ENCODE results near the gene IGFBP5. TPM values are rescaled to one million over a fixed set of nuclear protein-coding genes. Genes with fewer than 3 reads are reported as not detected.

Gene IGFBP5
- total and polyA plus RNA-seq, 12 donors, result 67.1 to 267 (median 152) TPM

- TF ChIP-seq, protein P1, sequence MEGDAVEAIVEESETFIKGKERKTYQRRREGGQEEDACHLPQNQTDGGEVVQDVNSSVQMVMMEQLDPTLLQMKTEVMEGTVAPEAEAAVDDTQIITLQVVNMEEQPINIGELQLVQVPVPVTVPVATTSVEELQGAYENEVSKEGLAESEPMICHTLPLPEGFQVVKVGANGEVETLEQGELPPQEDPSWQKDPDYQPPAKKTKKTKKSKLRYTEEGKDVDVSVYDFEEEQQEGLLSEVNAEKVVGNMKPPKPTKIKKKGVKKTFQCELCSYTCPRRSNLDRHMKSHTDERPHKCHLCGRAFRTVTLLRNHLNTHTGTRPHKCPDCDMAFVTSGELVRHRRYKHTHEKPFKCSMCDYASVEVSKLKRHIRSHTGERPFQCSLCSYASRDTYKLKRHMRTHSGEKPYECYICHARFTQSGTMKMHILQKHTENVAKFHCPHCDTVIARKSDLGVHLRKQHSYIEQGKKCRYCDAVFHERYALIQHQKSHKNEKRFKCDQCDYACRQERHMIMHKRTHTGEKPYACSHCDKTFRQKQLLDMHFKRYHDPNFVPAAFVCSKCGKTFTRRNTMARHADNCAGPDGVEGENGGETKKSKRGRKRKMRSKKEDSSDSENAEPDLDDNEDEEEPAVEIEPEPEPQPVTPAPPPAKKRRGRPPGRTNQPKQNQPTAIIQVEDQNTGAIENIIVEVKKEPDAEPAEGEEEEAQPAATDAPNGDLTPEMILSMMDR (IDR thresholded peaks at IDR 0.05), result no peak
- no peak overlapping the region for H3K4me3 ChIP-seq
- peaks cover 0 to 4% (median 0%) of the 10 kb centered on the region in 7 donors for H3K27me3 ChIP-seq
- H3K9me3 ChIP-seq, result no peaks in the 10 kb centered on the region
- 77 to 81% methylated on average over 10 of the region's 10 CpGs for WGBS, 2 donors
- ATAC-seq (no peak), DNase-seq (no peak)
- intact Hi-C loops (cut with DNase I), result loop anchor here in 8 of 10 donors (5.0 to 10.0 kb wide), 7 partner anchors 484 to 1076 kb away; no protein-coding TSS in a partner anchor
- peak overlapping the region in 8 of 10 donors; percentile 64 to 92 (median 88) for H3K27ac ChIP-seq
- peaks cover 22 to 82% (median 60%) of the 10 kb centered on the region in 9 donors for H3K4me1 ChIP-seq
- H3K36me3 ChIP-seq, result peaks cover 0 to 45% (median 13%) of the 10 kb centered on the region in 9 donors
Observed at GRCh38 chr2:216680951-216681629, 14.3 kb downstream of the IGFBP5 start.

DNA sequence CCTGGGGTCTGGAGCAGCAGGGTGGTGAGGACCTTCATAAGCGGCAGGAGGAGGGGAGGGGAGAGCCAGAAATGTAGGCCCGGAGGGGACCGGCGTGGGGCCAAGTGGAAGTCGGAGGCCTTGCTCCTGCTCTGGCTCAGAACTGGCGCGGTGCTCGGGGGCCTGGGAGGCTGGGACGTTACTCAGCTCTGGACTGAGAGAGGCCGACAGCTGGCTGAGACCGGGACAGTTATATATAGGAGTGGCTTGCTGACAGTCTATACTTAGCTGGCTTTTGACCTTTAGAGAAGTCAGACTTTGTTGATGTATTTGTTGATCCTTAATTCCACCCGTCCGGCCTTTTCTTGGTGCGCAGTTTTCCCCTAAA lies 15.7 kb downstream of the IGFBP5 start:
- TF ChIP-seq, protein P1 (IDR thresholded peaks at IDR 0.05), result no peak
- H3K4me1 ChIP-seq, result peaks cover 19 to 67% (median 53%) of the 10 kb centered on the region in 9 donors
- ATAC-seq (peak; percentile 75 to 90 (median 86)), DNase-seq (peak; percentile 86 to 87)
- H3K27ac ChIP-seq, result peak overlapping the region; percentile 64 to 93 (median 88)
- 36 to 38% methylated on average over 14 of the region's 14 CpGs for WGBS, 2 donors
- H3K27me3 ChIP-seq, result peaks cover 0 to 4% (median 0%) of the 10 kb centered on the region in 7 donors
- H3K36me3 ChIP-seq, result peaks cover 0 to 55% (median 13%) of the 10 kb centered on the region in 9 donors
- H3K4me3 ChIP-seq, result no peak overlapping the region
- intact Hi-C loops (cut with DNase I), result loop anchor here in 8 of 10 donors (5.0 to 10.0 kb wide), 8 partner anchors 485 to 1078 kb away; no protein-coding TSS in a partner anchor
- no peaks in the 10 kb centered on the region for H3K9me3 ChIP-seq

- H3K27me3 ChIP-seq, result peaks cover 0 to 4% (median 0%) of the 10 kb centered on the region in 7 donors
- peaks cover 0 to 59% (median 13%) of the 10 kb centered on the region in 9 donors for H3K36me3 ChIP-seq
- 79 to 86% methylated on average over 21 of the region's 21 CpGs for WGBS, 2 donors
- intact Hi-C loops (cut with DNase I), result loop anchor here in 1 of 10 donors (10.0 kb wide), 1 partner anchor 644 kb away; no protein-coding TSS in a partner anchor
- no peak for DNase-seq
- H3K9me3 ChIP-seq, result no peaks in the 10 kb centered on the region
- H3K27ac ChIP-seq, result peak overlapping the region; percentile 64 to 93 (median 88)
- H3K4me3 ChIP-seq, result no peak overlapping the region
- ATAC-seq, result peak in 3 of 8 donors; percentile 0 to 1 (median 1)
- TF ChIP-seq, protein P1 (IDR thresholded peaks at IDR 0.05), result no peak
- H3K4me1 ChIP-seq, result peaks cover 15 to 61% (median 46%) of the 10 kb centered on the region in 9 donors
Observed at GRCh38 chr2:216678813-216679657, 16.3 kb downstream of the IGFBP5 start.

DNA sequence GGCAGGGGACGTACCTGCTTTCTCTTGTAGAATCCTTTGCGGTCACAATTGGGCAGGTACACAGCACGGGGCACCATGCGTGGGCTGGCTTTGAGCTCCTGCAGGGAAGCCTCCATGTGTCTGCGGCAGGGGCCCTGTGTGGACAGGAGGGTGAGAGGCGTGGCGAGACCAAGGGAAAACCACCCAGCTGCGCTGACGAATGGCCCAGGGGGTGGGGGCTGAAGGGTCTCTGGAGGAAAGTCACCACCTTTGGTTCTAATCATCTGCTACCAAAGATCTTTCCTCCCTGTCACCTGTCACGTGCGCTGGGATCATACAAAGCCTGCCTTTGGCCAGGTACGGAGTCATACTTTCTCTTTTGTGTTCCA lies 17.3 kb downstream of the IGFBP5 start:
- H3K27ac ChIP-seq, result peak overlapping the region in 2 of 10 donors; percentile 90 to 92
- intact Hi-C loops (cut with DNase I), result loop anchor here in 1 of 10 donors (10.0 kb wide), 1 partner anchor 643 kb away; no protein-coding TSS in a partner anchor
- peaks cover 15 to 51% (median 40%) of the 10 kb centered on the region in 9 donors for H3K4me1 ChIP-seq
- no peaks in the 10 kb centered on the region for H3K9me3 ChIP-seq
- no peak for DNase-seq
- H3K36me3 ChIP-seq, result peaks cover 0 to 60% (median 13%) of the 10 kb centered on the region in 9 donors
- no peak for ATAC-seq
- peaks cover 0 to 4% (median 0%) of the 10 kb centered on the region in 7 donors for H3K27me3 ChIP-seq
- TF ChIP-seq, protein P1 (IDR thresholded peaks at IDR 0.05), result no peak
- 95 to 96% methylated on average over 12 of the region's 12 CpGs for WGBS, 2 donors
- H3K4me3 ChIP-seq, result no peak overlapping the region

Measured in heart right ventricle (tissue), 16 donors.